GM21447 (cell line): ENCODE results near the gene POTEE.
"Not testable (repeated sequence)": the region's sequence is repeated elsewhere in the genome, so short reads cannot be mapped to it uniquely, and the experiment has no call there.

Source experiments
- ATAC-seq: cut with Tn5 transposase; IDR thresholded peaks from one replicate; pipeline ENCODE4 v1.9.1; 2021; ENCODE audit not compliant: unreplicated experiment

POTEE gene

GRCh38 chr2:131209030-131209772, at the start of gene POTEE:
Gene POTEE, plus strand, starts transcription at chr2:131209536. Its CDS starts 8,867 bp downstream, at chr2:131218403.
- ATAC-seq: not testable (repeated sequence)

GRCh38 chr2:131165562-131165961, 43.8 kb upstream of the POTEE start:
- not testable (repeated sequence) for ATAC-seq

DNA sequence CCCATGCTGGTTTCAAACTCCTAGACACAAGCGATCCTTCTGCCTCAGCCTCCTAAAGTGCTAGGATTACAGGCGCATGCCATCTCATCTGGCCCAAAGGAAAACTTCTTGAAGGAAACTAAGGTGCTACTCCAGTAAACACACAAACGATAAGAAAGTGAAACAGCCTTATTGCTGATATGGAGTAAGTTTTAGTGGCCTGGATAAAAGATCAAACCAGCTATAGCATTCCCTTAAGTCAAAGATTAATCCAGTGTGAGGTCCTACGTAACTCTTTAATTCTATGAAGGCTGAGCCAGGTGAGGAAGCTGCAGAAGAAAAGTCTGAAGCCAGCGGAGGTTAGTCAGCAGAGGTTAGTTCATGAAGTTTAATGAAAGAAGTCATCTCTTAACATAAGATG, 40.8 kb upstream of the POTEE start:
- no peak for ATAC-seq

GRCh38 chr2:131178050-131178449, 31.3 kb upstream of the POTEE start:
- ATAC-seq: not testable (repeated sequence)

DNA sequence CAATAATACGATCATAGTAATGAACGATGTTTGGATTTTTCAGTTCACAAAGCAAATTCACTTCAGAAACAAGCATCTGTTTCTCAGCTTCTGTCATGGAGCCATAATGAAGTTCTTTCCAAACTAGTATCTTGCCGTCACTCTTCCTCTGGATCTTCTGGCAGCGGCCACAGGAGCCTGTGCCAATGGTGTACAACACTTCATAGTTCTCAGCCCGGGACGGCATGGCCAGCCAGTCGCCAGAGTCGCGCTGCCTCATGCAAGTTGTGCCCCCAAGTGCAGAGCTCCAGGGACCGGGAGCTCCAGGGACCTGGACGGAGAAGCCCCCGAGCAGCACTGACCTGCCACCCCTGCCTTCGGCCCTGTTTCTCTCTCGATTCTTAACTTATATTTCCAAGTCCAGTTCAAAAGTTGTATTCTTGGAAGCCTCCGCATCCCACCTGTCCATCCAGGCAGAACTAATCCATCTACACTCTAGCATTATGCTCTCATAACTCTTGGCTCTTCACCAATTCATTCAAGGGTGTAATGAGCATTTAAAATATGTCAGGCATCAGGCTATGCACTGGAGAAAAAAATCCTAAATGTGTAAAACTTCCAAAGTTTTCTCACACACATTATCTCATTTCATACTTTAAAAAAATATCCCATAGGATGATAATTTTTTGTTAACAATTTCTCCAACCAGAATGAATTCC, 30.5 kb upstream of the POTEE start:
- not testable (repeated sequence) for ATAC-seq

GRCh38 chr2:131181451-131181850, 27.9 kb upstream of the POTEE start:
- not testable (repeated sequence) for ATAC-seq

- not testable (repeated sequence) for ATAC-seq
Observed at GRCh38 chr2:131193421-131193820, 15.9 kb upstream of the POTEE start.

DNA sequence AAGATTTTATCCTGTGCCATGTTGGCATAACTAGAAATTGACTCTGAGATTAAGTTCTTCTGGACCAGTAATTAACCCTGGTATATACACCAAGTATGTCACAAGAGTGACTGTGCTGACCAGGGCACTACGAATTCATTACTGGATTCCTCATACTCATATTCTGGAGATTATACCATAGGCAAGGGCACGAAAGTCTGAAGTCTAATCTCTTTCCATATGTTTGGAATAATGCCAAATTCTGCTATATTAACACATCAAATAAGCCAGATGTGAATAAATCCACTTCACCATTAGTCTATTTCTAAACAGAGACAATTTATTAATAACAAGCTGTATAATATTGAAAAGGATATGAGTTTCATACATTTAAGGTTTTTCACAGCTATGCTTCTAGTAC, 13.2 kb upstream of the POTEE start:
- not testable (repeated sequence) for ATAC-seq

GRCh38 chr2:131201098-131201497, 8.2 kb upstream of the POTEE start:
- no peak for ATAC-seq

DNA sequence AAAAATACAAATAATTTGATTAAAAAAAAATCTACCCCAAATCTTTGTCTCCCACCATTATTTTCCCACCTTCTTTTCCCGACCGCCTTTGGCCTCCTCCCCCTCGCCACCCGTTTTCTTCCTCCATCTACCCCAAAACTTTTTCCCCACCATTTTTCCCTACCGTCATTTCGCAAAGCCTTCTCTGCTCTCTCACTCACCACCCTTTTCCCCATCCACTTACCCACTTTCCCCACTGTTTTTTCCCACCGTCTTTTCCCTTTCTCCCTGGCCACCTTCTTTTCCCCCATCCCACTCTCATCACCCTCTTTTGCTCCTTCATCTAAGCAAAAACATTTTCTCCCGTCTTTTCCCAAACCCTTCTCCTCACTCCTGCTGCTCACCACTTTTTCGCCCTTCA, 1.5 kb upstream of the POTEE start:
- not testable (repeated sequence) for ATAC-seq

DNA sequence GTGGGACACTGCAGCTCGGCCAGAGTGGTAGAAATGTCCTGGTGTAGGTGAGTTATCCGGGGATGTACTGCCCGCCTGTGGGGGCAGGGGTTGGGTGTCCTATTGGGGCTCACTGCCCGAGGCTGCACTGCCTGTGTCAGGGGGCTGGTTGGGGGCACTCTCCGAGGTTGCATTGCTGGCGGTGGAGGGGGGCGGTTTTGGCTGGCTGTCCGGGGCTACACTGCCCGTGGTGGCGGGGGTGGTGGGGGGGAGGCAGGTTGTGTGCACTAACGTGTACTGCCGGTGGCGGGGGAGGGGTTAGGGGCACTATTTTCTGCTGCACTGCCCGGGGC, 403 bp downstream of the POTEE start:
- ATAC-seq: not testable (repeated sequence)

DNA sequence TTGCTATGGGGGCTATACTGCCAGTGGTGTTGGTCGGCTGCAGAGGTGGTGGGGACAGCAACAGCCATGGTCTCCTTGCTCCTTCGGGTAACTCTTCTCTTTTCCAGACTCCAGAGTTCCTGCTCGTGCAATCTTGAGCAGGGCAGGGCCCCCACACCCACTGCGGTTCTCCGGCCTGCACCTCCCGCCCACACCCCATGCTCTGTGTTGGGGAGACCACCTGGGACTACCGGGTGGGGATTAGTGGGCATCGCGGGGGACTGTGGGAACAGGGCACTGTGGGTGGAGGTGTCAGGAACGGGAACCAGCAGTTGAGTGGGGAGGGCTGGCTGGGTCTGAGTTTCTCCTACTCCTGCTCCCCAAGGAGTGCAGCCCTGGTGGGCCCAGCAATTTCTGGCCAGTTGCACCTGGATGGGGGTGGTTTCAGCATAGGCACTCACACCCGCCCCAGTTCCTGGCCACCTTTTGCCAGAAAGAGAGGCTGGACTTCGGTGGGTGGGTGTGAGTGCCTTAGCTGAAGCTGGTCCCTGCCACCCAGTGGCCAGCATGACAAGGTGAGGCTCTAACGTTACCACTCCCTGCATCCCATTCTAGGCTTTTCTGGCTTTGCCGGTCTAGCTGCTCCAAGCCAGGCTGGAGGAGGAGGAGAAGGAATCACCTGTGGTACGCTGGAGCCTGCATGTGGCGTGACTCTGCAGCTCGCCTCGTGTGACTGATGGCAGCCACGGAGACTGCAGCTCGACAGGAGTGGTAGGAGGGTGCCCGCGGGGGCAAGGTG, 1.3 kb downstream of the POTEE start:
- not testable (repeated sequence) for ATAC-seq

GRCh38 chr2:131217238-131217986, 8.1 kb downstream of the POTEE start:
- ATAC-seq: not testable (repeated sequence)

DNA sequence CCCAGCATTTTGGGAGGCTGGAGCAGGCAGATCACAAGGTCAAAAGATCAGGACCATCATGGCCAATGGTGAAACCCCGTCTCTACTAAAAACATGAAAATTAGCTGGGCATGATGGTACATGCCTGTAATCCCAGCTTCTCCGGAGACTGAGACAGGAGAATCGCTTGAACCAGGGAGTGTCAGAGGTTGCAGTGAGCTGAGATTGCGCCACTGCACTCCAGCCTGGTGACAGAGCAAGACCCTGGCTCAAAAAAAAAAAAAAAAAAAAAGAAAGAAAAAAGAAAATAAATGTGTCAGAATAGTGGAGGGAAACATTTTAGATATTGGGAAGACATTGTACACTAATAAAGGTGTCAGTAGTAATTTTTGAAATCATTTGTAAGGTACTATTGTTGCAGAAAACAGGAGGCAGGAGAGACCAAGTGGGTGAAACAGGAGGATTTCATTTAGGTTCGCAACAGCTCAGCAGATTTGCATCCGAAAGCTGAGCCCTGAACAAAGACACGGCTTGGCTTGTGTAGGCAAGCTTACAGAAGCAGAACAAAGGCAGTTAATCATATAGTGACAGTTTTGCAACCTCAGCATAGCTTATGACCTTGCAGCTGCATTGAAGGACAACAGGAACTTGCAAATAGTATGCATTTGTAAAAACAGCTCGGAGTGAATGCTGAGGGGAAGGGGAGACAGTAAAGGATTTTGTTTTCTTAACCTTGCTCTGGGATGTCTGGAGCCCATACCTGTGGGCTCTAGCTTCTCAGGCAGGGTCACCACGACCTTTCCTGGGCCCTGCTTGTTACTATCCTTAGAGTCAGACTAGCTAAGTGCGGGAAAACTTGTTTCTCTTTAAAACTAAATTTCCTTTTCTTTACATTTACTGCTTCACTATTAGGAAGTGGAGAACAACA, 26.5 kb downstream of the POTEE start:
- not testable (repeated sequence) for ATAC-seq
